Keratinocyte (primary cell): ENCODE measurements around the gene SMTN. TPM values are rescaled to one million over a fixed set of nuclear protein-coding genes. Genes with fewer than 3 reads are reported as not detected.

Experiments used
- DNase-seq: peaks from one replicate; pipeline ENCODE4 v3.0.0-alpha.2; 2011; ENCODE audit warnings: low read depth, missing footprints, low spot score
- FAIRE-seq: peaks from 2 replicates; lab custom pipeline; 2011; peaks lifted over from hg19 to GRCh38; lab: Jason Lieb, UNC
- H2AFZ ChIP-seq: 2 replicates; pipeline ENCODE4 v1.6.0; 2012; ENCODE audit warnings: low read length, control low read depth, inconsistent platforms; ENCODE audit not compliant: control insufficient read depth
- H3K27ac ChIP-seq: 2 replicates; pipeline ENCODE4 v1.5.1; 2011; ENCODE audit warnings: low read length; ENCODE audit not compliant: control insufficient read depth, insufficient read depth
- H3K27me3 ChIP-seq: 3 replicates; pipeline ENCODE4 v1.6.0; 2011; ENCODE audit warnings: low read length; ENCODE audit not compliant: control insufficient read depth, insufficient read depth; ENCODE audit errors: extremely low read depth
- H3K36me3 ChIP-seq, 2 experiments: 2 replicates in 1 of 2; 3 replicates in 1 of 2; pipeline ENCODE4 v1.5.1; 2011; ENCODE audit warnings: low read length in 2 of 2, mild to moderate bottlenecking in 1 of 2; ENCODE audit not compliant: control insufficient read depth in 2 of 2, insufficient read depth in 2 of 2; ENCODE audit errors: extremely low read depth in 1 of 2
- H3K4me1 ChIP-seq: 3 replicates; pipeline ENCODE4 v1.5.1; 2011; ENCODE audit warnings: low read length; ENCODE audit not compliant: control insufficient read depth, insufficient read depth; ENCODE audit errors: extremely low read depth
- H3K4me2 ChIP-seq: 3 replicates; pipeline ENCODE4 v1.6.0; 2011; ENCODE audit warnings: low read depth, low read length; ENCODE audit not compliant: control insufficient read depth, insufficient read depth; ENCODE audit errors: extremely low read depth
- H3K4me3 ChIP-seq, 3 experiments: fragments of 200-600 bp in 1 of 3; sonication (generic) in 1 of 3; 2 replicates in 2 of 3; 3 replicates in 1 of 3; pipeline ENCODE4 v1.5.1; 2011 to 2016; ENCODE audit warnings: low read length in 3 of 3, mild to moderate bottlenecking in 3 of 3, control low read depth in 2 of 3, inconsistent platforms in 1 of 3, low read depth in 1 of 3, mixed read lengths in 1 of 3, mixed run types in 1 of 3, moderate library complexity in 1 of 3; ENCODE audit not compliant: control insufficient read depth in 2 of 3, insufficient read depth in 2 of 3; ENCODE audit errors: extremely low read depth in 1 of 3
- H3K79me2 ChIP-seq: 2 replicates; pipeline ENCODE4 v1.6.0; 2012; ENCODE audit warnings: low read length; ENCODE audit not compliant: control insufficient read depth, insufficient read depth
- H3K9ac ChIP-seq: 3 replicates; pipeline ENCODE4 v1.6.0; 2011; ENCODE audit warnings: low read length; ENCODE audit not compliant: control insufficient read depth, insufficient read depth; ENCODE audit errors: extremely low read depth
- H3K9me1 ChIP-seq: 3 replicates; pipeline ENCODE4 v1.6.0; 2011; ENCODE audit warnings: low read length; ENCODE audit not compliant: control insufficient read depth, insufficient read depth; ENCODE audit errors: extremely low read depth
- H3K9me3 ChIP-seq: 2 replicates; pipeline ENCODE4 v1.5.1; 2012; ENCODE audit warnings: low read depth, low read length; ENCODE audit not compliant: control insufficient read depth
- H4K20me1 ChIP-seq: 3 replicates; pipeline ENCODE4 v1.6.0; 2011; ENCODE audit warnings: low read length; ENCODE audit not compliant: control insufficient read depth, insufficient read depth; ENCODE audit errors: extremely low read depth
- EZH2 ChIP-seq: IDR thresholded peaks from one replicate; pipeline ENCODE4 v1.6.1; 2012; ENCODE audit warnings: inconsistent platforms, mild to moderate bottlenecking, low read length, moderate library complexity
- dilution Hi-C: fragments of 300-500 bp; cut with MboI; formaldehyde crosslinking; loops from one replicate; pipeline ENCODE4 v1.7.0; 2020; ENCODE audit warnings: low sequenced_read_pairs; ENCODE audit not compliant: extremely low pct_ligation_motif_present
- polyA plus RNA-seq, 5 experiments: library from polyadenylated mRNA; depleted of rRNA in 3 of 5; stranded (reverse) in 3 of 5; stranded (forward) in 1 of 5; unstranded in 1 of 5; fragments of >200 nt; gene quantifications; 1 replicate in 1 of 5; 2 replicates in 3 of 5; 3 replicates in 1 of 5; pipeline versions ENCODE4 v1.2.1 to v1.2.3, GENCODE V29; 2011 to 2012; ENCODE audit warnings: missing spikeins in 2 of 5, low read depth in 1 of 5, low replicate concordance in 1 of 5
- TF ChIP-seq, protein P1 (sequence below), 3 experiments: IDR thresholded peaks in 1 of 3; conservative IDR thresholded peaks in 1 of 3; optimal IDR thresholded peaks in 1 of 3; 2 replicates in 2 of 3; 3 replicates in 1 of 3; pipeline versions ENCODE3 to v1.5.1; 2011; ENCODE audit warnings: low read length in 3 of 3, mild to moderate bottlenecking in 3 of 3, moderate library complexity in 2 of 3, control low read depth in 1 of 3, inconsistent platforms in 1 of 3; ENCODE audit not compliant: insufficient read depth in 2 of 3; ENCODE audit errors: extremely low read depth in 1 of 3

The SMTN gene
- polyA plus RNA-seq, 1 donor (not counting 4 experiments of a cell fraction or from before 2014, with no cell fraction given), result 61.2 TPM

DNA sequence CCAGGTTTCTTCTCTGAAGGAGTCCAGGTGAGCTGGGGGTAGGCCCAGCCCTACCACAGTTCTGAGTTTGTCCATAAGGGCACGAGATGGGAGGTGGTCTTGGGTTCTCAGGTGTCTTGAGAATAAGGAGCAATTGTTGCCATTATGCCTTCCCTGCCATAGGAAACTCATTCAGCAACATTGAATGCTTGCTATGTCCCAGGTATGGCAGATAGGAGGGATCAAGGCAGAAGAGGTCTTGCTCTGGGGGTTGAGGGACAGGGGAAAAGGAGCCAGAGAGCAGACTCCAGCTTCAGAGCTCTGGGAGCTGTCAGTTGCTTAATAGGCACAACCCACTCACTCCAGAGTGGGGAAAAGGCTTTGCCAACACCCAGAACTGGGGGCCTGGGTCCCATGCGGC, 22.0 kb downstream of the SMTN start:
- no peaks in the 10 kb centered on the region for H3K27me3 ChIP-seq
- H3K4me3 ChIP-seq, result no peak overlapping the region
- H3K27ac ChIP-seq, result no peak overlapping the region
- peaks cover 10% of the 10 kb centered on the region for H3K4me1 ChIP-seq
- no peak overlapping the region for H3K4me2 ChIP-seq
- no peak overlapping the region for H2AFZ ChIP-seq
- no peaks in the 10 kb centered on the region for H3K9me1 ChIP-seq
- TF ChIP-seq, protein P1, sequence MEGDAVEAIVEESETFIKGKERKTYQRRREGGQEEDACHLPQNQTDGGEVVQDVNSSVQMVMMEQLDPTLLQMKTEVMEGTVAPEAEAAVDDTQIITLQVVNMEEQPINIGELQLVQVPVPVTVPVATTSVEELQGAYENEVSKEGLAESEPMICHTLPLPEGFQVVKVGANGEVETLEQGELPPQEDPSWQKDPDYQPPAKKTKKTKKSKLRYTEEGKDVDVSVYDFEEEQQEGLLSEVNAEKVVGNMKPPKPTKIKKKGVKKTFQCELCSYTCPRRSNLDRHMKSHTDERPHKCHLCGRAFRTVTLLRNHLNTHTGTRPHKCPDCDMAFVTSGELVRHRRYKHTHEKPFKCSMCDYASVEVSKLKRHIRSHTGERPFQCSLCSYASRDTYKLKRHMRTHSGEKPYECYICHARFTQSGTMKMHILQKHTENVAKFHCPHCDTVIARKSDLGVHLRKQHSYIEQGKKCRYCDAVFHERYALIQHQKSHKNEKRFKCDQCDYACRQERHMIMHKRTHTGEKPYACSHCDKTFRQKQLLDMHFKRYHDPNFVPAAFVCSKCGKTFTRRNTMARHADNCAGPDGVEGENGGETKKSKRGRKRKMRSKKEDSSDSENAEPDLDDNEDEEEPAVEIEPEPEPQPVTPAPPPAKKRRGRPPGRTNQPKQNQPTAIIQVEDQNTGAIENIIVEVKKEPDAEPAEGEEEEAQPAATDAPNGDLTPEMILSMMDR (optimal IDR thresholded peaks at IDR 0.05 in 1 of 3, IDR thresholded peaks at IDR 0.05 in 1 of 3, conservative IDR thresholded peaks at IDR 0.05 in 1 of 3; ENCODE audit: extremely low read depth in 1 of 3, insufficient read depth in 2 of 3, low read length in 3 of 3), result no peak
- no peak for TF ChIP-seq EZH2
- DNase-seq (no peak), FAIRE-seq (no peak)
- H3K9me3 ChIP-seq, result no peaks in the 10 kb centered on the region
- H3K9ac ChIP-seq, result no peak overlapping the region
- dilution Hi-C loops, result no loop called here
- peaks cover 36 to 44% of the 10 kb centered on the region in 2 experiments for H3K36me3 ChIP-seq
- H3K79me2 ChIP-seq, result no peaks in the 10 kb centered on the region
- peaks cover 18% of the 10 kb centered on the region for H4K20me1 ChIP-seq

DNA sequence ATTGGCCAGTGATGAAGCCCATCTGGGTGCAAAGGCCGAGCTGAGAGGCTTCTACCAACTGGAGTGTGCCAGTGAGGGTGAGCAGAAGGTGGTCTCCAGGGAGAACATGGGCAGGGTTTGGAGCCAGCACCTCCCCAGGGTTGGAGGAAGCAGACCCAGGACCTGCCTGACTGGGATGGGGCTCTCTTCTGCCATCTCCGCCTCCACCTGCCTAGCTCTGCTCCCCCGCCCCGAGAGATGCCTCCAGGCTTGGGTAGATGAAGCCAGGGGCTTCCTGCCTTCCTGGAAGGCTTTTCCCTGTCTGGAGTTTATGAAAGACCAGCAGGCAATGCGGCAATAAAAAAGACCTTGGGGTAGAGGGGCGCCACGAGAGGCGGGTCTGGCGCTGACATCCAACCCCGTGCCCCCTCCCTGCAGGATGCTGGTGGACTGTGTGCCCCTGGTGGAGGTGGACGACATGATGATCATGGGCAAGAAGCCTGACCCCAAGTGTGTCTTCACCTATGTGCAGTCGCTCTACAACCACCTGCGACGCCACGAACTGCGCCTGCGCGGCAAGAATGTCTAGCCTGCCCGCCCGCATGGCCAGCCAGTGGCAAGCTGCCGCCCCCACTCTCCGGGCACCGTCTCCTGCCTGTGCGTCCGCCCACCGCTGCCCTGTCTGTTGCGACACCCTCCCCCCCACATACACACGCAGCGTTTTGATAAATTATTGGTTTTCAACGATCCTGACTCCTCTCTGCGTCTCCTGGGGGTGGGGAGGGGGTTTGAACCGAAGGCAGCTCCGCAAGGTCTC, 23.0 kb downstream of the SMTN start:
- Histone ChIP-seq H3K9me3 (no peaks in the 10 kb centered on the region), H4K20me1 (peaks cover 16% of the 10 kb centered on the region), H3K9me1 (no peaks in the 10 kb centered on the region), H3K4me1 (peaks cover 10% of the 10 kb centered on the region), H3K27ac (no peak overlapping the region), H3K4me3 (no peak overlapping the region), H3K27me3 (no peaks in the 10 kb centered on the region), H3K9ac (no peak overlapping the region), H3K4me2 (no peak overlapping the region), H3K36me3 (peaks cover 30 to 42% of the 10 kb centered on the region in 2 experiments), H3K79me2 (no peaks in the 10 kb centered on the region), H2AFZ (no peak overlapping the region)
- TF ChIP-seq, protein P1 (optimal IDR thresholded peaks at IDR 0.05 in 1 of 3, IDR thresholded peaks at IDR 0.05 in 1 of 3, conservative IDR thresholded peaks at IDR 0.05 in 1 of 3; ENCODE audit: extremely low read depth in 1 of 3, insufficient read depth in 2 of 3, low read length in 3 of 3), result no peak
- no peak for TF ChIP-seq EZH2
- dilution Hi-C loops, result no loop called here
- DNase-seq (no peak), FAIRE-seq (no peak)
